Fibroblast of skin of back (primary cell): Measurements from ENCODE around the gene TKTL1.

Experiments used
- DNase-seq: peaks from one replicate; pipeline ENCODE4 v3.0.0-alpha.2; 2013

TKTL1 gene

DNA sequence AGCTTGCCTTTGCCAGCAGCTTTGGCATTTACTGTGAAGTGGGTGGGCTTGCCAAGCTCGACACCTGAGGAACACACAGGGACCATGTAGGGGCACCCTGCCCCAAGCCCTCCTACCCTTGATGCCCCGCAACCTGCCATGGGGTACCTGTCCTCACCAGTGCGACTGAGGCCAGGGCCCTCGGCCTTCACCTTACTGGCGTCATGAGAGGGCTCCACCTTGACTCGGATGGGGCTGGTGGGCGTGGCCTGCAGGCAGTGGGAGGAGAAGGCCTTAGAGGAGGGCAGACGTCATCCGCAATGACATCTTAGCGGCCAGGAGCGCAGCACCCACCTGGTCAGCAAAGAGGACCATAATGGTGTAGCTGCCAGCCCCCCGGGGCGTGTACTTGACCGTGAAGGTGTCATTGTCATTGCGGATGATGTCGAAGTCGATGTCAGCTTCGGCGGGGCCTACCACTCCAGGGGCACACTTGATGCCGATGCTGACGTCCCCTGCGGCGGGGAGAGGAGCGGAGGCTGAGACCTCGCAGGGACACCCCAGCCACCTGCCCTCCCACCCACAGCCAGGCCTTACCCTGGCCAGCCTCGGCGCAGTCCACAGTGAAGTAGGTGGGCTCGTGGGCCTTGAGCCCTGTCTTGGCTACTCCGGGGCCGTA is 66.6 kb downstream of the TKTL1 start:
- DNase-seq = no peak

DNA sequence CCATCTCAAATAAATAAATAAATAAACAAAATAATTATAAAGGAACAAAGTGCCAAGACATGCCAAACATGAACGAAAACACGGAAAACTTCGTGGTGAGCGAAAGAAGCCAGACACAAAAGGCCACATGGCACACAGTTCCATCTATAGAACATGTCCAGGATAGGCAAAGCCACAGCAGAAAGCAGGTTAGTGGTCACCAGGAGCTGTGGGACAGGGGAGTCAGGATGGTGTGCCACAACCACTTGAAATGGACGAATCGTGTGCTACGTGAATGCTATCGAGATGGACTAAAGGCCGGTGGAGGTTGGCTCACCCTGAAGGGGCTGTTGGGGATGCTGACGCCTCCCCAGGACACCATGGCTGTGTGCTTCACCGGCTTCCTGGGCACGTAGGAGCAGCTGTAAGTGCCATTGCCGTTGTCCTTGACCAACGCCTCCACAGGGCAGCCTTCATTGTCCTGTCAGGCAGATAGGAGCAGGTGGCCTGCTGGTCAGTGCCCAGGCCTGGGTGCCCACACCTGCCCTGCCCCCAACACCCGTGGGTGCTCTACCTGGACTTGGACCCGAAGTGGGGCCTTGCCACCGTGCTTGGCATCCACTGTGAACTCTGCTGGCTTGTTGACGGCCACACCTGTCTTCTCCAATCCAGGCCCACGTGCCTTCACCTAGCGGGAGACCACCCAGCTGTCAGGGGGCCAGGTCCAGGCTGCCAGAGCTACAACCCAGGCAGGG is 68.3 kb downstream of the TKTL1 start:
- no peak for DNase-seq

DNA sequence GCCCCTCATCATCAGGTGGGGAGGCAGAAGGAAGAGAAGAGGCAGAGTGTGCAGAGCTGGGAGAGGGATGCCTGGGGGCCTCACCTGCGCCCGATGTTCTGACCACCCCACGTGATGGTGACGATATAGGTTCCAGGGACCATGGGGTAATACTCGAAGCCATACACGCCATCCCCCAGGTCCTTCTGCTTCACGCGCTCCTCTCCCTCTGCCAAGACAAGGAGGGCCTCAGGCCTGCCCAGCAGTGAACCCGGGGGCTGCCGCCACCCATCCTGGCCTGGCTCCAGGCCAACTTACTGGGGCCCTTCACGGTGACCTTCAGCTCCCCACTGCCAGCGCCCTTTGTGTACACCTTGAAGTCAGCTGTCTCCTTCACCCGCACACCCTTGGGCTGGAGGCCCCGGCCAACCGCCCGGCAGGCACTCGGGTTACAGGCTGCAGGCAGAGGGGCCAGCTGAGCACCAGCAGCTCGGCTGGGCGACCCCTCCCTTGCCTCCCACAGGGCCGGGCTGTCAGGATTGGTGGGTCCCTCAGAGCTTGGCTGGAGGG is 69.5 kb downstream of the TKTL1 start:
- DNase-seq = no peak

DNA sequence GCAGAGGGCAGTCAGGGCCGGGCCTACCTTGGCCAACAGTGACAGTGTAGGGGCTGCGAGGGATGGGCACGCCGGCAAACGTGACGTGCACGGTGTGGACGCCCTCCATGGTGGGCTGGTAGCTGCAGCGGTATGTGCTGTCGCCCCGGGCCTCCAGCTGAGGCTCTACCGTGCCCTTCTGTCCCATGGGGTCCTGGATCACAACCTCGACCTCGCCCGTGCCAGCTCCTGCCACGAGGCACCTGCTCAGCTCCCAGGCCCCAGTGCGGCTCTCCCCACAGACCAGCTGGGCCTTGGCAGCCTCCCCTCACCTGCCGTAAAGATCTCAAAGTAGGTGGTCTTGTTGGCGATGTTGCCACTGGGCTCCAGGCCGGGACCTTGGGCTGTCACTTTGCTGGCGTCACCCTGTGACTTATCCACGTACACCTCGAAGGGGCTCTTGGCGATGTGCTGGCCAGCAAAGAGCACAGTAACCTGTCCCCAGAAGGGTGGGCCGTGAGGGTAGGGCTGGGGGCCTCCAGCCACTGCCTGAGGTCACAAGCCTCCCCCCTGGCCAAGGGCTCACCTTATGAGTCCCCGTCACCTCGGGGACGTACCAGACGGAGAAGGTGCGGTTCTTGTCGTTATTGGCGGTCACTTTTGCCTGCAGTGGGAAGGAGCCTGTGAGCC is 70.5 kb downstream of the TKTL1 start:
- no peak for DNase-seq

DNA sequence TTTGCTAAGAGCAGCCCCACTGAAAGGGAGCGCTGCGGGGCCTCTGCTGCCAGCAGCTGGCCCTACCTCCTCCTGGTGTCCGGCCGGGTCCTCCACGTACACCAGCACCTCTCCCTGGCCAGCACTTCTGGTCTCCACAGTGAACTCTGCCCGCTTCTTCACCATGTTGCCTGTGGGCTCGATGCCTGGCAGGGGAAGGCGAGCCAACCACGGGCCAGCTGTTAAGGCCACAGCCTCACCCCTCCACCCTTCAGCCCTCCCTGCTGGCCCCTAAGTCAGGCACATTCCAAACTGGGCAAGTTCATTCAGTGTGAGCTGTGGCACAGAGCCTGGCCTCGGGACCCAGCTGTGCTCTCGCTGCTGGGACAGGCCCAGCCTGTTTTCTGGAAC is 71.1 kb downstream of the TKTL1 start:
- DNase-seq = no peak

DNA sequence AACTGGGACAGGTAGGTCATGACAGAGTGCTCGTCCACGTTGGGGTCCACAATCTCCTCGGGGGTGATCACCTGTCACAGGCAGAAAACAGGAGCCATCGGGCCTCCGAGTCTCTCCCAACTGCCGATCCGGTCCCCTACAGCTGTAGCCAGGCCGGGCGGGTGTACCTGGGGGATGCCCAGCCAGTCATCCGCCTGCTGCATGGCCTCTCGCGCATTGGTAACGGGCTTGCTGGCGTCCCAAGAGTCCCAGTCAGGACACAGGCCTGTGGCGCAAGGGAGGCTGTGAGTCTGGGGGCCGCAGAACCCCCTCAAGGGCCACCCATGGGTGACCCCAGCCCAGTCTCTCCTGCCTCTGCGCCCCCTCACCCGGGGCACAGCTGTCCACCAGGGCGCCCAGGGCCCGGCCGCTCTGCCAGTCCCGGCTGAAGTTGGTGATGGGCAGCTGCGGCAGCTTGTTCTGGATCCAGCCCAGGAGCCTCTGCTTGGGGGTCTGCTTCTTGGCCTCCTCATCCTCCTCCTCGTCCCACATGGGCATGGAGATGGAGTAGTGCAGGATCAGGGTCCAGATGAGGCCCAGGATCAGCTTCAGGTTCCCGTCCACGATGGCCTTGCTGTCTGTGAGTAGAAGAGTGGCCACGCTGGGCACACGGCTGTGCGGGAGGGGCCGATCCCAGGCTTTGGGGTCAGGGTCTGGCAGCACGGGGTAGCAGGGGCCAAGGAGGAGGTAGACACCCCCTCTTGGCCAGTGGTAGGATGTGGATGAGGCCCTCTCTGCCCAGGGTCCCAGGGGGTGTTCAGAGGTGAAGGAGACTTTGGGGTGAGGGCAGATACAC is 72.1 kb downstream of the TKTL1 start:
- no peak for DNase-seq

DNA sequence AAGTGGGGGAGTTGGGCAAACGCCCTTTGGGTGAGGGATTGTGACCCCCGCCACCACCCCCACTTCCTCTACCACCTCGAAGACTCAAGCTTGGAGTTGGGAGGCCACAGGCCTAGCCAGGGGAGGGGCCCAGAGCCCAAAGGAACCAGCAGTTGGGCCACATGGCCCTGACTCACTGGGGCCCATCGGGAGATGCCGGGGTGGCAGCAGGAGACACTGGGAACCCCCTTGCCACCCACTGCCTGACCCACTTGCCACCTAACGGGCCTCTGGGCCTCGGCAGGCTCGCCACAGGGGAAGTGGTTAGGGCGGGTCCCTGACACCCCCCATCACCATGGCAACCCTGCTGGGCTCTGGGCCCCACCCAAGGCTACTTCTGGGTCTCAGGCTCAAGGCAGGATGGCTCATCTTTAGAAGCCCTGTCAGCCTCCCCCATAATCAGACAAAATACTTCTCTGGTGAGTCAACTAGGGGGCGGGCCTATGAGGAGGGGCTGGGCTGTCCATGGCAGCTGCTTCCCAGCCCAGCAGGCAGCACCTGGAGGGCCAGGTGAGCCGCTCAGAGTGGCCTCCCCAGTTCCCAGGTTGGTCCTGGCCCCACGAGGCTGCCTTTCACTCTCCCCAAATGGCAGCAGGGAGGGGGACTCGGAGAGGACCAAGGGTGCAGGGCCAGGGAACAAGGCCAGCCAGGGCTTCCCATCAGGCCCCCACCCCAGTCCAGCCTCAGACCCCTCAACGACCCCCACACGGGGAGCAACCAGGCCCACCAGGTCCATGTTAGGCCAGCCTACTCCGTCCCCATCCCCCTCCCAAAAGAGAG is 73.2 kb downstream of the TKTL1 start:
- DNase-seq = peak; percentile 92

DNA sequence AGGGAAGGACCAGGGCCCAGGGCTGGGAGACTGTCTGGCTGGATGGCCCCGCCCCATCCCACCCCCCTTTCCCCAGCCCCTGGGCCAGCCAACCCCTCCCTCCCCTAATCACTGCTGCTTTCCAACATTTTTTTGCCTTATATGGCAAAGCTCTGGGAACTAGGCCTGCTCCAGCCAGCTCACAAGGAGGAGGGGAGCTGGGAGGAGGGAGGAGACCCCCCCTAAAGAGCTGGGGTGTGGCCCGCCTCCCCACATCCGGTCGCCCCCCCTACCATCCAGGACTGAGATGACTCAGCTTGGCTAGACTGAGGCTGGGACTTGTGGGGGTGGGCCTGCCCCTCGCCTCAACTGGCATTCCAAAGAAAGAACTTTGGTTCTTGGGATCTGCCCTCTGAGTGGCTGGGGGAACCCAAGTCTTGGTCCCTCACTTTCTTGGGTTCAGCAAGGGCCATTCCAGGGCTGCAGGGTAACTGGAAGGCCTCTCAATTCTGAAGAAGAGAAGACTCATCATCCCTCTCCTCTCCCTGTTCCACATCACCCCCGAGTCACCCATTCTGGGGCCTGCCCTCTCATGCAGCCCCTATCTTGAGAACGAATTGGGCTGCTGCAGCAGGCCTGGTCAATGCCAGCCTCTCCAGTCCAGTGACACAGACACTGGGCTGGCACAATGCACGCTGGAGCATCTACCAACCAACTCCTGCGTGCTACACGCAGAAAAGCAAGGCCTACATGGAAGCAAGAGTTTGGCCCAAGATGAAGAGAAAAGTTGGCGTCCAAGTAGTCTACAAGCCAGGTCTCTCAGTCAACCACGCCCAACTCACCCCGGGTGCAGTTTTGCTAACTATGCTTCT is 74.1 kb downstream of the TKTL1 start:
- peak; percentile 95 for DNase-seq

DNA sequence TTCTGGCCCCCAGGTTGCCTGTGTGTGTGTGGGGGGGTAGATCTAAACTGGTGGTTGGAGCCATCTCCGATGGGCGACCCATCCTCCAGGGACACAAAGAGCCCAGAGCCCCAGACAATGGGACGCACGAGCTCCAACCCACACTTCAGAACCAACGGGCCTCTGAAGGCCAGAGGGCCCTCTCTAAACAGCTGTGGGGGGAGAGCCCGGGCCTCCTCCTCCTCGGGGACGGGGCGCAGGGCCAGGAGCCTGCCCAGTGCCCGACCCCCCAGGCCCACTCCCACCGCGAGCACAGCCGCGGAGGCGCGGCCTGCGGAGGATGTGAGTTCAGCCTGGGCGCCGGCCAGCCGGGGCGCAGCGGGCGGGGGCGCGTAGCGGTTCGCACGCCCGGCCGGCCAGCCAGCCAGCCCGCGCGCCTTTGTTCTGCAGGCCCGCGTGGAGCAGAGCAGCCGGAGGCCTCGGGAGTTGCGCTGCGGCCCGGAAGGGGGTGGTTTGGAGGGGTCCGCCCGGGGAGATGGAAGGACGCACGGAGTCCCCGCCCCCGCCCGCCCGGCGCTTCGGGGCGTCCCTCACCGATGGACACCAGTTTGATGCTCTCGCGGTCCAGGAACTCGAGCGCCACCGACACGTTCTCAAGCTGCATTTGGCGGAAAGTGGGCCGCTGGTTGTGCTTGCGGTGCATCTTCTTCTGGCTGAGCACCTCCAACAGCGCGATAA is 74.9 kb downstream of the TKTL1 start:
- DNase-seq = no peak

DNA sequence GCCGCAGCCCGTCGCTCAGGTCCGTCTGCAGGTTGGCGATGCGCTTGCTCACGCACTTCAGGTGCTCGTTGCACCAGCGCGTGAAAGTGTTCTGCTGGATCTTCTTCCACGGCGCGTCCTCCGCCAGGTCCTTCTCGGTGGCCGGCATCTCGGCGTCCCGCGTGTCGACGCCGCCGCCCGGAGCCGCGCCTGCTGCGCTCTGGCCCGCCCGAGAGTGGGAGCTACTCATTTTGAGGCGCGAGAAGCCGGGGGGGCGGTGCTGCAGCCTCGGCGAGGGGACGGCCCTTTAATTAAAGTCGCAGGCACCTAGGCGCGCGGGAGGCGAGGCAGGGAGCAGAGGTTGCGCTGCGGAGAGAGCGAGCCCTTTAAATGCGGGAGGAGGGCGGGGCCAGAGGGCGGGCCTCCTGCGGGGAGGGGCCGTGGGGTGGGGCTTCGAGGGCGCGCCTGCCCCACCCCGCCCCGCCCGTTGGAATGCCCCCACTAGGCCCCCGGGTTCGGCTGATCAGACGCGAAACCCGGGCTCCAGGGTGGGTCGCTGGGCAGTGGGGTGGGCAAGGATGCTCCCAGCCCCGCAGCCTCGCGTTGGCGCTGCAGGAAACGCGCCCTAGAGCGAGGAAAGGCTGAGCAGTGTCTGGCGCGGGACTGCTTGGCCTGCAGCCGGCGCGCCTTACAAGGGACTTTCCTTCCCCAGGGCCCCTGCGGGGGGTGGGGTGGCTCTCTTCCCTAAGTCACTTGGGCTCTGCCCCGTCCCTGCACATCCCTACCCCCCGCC is 75.6 kb downstream of the TKTL1 start:
- peak; percentile 91 for DNase-seq

DNA sequence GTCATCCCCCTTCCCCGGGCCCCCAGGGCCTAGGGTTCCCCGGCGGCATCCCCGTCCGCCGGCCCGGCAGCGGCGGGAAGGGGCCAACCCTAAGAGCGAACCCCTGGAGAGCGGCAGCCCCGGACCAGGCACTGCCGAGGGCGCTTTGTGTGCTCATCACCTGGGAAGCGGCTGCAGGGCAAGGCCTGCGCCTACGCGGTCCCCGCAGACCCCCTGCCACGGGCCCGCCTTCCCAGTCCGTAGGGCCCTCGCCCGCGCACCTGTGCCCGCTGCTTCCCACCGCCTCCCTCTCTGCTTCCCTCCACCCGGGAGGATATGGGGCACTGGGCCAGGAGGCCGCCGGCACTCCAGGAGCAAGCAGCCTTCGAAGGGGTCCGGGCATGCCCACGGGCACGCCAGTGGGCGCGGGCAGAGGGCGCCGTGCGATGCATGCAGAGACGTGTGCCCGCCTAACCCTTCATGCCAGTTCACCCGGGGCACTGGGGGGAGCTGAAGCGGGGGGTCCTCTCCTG is 76.2 kb downstream of the TKTL1 start:
- DNase-seq = no peak

DNA sequence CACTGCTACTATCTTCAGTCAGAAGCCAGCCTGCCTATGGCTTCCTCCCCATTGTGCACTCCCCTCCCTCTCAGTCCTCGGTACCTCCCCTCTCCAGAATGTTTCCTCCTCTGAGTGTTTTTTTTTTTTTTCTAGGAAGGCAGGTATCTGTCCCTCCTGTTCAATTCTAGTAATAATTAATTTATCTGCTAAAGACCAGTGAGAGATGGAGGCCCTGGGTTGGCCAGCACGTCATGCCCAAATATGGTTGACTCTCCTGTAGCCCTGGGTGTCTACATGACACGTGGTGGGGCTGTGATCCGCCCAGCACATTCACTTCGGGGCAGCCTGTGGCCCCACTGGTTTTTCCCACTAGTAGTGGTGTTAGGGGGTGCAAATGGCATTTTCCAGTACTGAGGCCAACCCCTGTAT is 77.0 kb downstream of the TKTL1 start:
- DNase-seq = peak; percentile 81

DNA sequence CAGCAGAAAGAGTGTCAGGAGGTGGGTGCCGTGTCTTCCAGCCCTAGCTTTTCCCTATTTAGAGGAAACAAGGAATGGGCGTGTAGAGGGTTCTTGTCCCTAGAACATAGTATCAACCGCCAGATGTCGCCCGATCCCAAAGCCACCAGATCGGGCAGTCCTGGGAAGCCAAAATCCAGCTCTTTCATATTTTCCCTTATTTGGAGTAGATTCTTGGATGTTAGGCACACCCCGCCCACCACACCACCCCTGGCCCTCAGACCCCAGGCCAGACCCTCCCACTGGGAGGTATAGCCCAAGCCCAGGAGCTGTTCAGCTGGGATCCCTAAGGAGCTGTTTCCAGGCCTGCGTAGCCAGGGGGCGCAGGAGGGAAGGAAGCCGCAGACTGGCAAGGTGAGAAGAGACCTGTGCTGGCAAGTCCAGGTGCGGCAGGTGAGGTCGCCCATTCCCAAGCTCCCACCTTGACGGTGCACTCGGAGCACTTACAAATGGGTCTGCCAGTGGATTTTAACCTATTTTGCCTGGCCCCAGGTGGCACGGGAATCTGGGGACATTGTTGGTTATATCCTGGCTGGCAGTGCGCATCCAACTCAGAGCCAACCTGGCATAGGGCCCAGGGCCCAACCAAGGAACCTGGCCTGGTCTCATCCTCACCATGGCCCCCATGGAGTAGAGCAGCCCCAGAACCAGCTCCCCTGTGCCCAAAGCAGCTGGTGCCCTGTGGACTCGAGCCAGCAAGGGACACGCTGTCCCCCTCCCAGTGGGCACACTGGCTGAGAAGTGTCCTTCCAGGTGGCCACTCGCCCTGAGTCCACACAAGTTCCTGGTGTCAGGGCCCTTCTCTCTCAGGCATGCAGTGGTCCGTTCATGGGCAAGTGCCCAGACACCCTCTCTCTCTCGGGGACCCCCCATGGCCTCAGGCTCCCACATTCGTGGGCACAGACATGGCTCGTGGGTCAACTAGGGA is 78.0 kb downstream of the TKTL1 start:
- DNase-seq = peak; percentile 93

DNA sequence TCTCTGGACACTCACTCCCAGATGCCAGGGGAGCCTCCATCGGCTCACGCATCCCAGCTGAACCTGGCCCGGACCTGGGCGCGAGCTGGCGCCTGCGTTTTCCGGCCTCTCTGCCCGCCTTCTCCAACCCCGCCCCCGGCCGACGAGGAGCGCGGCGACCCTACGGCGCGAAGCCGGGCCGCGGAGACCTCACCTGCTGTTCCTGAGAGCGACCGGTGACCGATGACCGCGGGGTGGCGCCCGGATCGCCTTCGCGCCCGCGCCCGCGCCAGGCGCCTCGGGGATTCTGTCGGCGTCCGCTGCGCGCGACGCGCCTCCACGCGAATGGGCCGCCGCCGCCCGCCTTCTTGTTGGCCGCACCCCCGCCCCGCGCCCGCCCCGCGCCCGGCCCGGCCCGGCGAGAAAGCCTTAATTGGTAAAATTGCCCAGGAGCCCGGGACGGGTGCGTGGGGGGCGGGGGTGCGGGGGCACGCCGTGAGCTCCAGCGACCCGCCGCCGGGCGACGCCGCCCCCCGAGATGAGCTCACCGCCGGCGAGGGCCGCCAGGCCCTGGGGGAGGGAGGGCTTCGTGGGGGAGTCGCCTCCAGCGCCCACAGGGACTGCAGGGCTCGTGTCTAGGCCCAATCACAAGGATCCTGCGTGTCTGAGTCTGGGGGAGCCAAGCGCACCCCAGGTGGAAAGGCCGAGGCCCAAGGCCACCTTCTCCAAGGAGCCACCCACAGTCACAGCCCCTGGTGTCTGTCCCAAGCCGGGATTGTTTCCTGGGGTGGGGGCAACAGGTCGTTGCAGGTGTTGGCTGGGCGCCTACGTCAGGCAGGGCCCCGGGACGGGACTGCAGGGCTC is 78.9 kb downstream of the TKTL1 start, which contains the start of gene FLNA:
Gene FLNA, minus strand, starts transcription at position 322 of the 843 bp plus-strand sequence. CDS start 3,389 bp downstream, outside the sequence.
- DNase-seq = peak; percentile 77

DNA sequence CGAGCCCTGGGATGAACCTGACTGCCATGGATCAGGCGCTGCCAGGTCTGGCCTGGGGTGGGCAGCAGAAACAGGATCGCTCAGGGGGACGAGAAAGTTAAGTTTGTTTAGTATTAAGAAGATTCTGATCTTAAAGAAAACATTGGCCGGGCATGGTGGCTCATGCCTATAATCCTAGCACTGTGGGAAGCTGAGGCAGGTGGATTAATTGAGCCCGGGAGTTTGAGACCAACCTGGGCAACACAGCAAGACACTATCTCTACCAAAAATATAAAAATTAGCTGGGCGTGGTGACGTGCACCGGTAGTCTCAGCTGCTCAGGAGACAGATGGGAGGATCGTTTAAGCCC is 79.5 kb downstream of the TKTL1 start:
- DNase-seq = no peak

DNA sequence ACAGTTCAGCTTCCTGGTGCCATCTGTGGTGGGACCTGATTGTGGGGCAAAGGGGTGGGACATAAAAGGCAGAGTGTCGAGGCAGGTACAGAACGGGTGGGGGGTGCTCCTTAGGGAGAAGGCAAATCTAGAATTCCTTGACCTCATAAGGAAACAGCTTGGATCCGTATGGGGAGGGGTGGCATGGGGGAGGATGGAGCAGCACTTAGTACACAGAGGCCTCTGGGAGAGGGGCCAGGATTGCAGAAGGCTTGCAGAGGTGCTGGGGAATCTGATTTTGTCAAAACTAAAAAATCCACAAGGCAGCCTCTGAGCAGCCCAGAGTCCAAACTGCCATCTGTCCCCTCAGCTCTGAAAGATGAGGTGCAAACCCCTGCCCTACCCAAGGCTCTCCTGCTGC is 81.2 kb downstream of the TKTL1 start:
- DNase-seq = no peak
